Rectal smooth muscle tissue (tissue), 1 donor: ENCODE results near the gene NAT9.
A peak's percentile ranks its signal among the peaks of the same experiment; 100 is the strongest.

Experiments
- H3K27ac ChIP-seq: one replicate; pipeline ENCODE4 v1.7.0; 2013; ENCODE audit warnings: low read depth, low read length, inconsistent platforms
- H3K27me3 ChIP-seq: one replicate; pipeline ENCODE4 v1.7.0; 2013; ENCODE audit warnings: low read length; ENCODE audit not compliant: control insufficient read depth, insufficient read depth
- H3K36me3 ChIP-seq: one replicate; pipeline ENCODE4 v1.7.0; 2013; ENCODE audit warnings: low read length; ENCODE audit not compliant: control insufficient read depth, insufficient read depth
- H3K4me1 ChIP-seq: one replicate; pipeline ENCODE4 v1.7.0; 2013; ENCODE audit warnings: low read length; ENCODE audit not compliant: control insufficient read depth, insufficient read depth
- H3K4me3 ChIP-seq: one replicate; pipeline ENCODE4 v1.7.0; 2013; ENCODE audit warnings: low read length
- H3K9ac ChIP-seq: one replicate; pipeline ENCODE4 v1.7.0; 2013; ENCODE audit warnings: low read length

Gene NAT9, protein sequence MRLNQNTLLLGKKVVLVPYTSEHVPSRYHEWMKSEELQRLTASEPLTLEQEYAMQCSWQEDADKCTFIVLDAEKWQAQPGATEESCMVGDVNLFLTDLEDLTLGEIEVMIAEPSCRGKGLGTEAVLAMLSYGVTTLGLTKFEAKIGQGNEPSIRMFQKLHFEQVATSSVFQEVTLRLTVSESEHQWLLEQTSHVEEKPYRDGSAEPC

DNA sequence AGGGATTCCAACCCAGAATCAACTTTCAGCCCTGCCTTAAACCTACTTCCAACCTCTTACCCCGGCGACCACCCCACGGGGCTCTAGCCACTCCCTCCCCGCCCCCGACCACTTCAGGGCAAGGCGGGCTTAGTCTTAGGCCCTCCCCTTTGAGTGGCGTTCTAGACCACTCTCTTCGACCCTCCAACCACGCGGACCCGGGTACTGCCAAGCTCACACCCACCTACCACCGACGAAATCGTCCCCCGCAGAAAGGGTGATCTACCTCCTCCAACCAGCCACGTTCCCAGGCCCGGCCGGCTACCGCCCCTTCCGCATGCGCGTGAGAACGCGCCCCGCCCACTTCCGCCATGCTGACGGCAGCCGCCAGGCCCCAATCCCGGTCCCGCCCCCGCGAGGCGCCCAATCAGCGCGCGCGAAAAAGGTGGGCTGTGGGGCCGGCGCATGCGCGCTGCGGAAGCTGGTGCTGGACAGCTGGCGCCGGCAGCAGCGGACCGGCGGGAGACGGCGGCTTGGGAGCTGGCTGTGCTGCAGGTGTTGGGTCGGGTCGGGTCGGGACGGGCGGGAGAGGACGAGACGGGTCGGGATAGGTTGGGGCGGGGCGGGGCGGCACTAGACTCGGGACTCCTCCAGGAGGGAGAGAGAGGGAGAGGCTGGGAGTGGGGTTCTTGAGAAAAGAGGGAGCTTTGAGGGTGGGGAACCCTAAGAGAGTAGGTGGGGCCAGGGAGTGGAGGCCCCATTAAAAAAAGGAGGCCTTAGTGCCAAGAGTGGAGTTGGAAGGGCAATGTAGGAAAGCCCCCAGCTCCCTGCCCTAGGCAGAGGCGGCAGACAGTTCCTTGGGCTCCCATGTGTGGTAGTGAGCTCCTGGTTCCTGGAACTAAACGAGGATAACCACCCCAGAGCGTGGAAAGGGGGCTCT is at the start of gene NAT9:
Gene NAT9, minus strand, starts transcription at position 302 of the 919 bp plus-strand sequence. CDS start 647 bp downstream, outside the sequence.
- Histone ChIP-seq H3K27me3 (no peaks in the 10 kb centered on the region), H3K4me1 (peaks cover 10% of the 10 kb centered on the region), H3K27ac (peak within 1 kb of the TSS; percentile 57), H3K4me3 (peak within 1 kb of the TSS; percentile 95), H3K9ac (peak within 1 kb of the TSS; percentile 66), H3K36me3 (peaks cover 24% of the 10 kb centered on the region)

DNA sequence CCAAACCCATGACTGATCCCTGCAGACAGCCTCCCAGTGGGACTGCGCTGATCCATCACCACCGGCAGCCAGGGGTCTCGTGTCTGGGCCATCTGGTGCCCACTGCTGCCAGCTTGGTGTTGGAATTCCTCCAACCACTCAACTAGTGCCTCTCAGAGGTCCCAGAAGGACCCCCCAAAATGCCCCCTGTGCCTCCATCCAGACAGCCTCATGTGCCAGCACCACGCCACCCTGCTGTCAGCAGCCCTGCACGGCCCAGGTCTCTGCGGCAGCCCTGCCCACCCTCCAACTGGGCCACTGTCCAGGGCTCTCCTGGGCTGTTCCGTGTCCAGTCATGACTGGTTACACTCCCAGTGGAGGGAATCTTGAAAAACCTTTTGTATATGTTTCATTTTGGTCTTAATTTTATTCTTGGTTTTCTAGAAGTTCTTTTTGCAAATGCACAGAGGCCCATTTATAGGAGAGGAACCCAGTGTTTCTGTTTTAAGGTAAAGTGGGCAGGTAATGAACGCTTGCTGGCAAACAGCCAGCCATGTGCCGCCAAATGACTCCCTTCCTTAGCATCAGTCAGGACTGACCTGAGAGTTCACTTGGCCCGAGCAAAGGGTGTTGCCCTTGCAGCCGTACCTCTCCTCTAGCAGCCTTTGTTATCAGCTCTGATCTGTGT is 48.9 kb upstream of the NAT9 start:
- no peaks in the 10 kb centered on the region for H3K27me3 ChIP-seq
- no peak overlapping the region for H3K4me3 ChIP-seq
- no peaks in the 10 kb centered on the region for H3K36me3 ChIP-seq
- H3K27ac ChIP-seq = no peak overlapping the region
- H3K4me1 ChIP-seq = peaks cover 3% of the 10 kb centered on the region
- no peak overlapping the region for H3K9ac ChIP-seq

DNA sequence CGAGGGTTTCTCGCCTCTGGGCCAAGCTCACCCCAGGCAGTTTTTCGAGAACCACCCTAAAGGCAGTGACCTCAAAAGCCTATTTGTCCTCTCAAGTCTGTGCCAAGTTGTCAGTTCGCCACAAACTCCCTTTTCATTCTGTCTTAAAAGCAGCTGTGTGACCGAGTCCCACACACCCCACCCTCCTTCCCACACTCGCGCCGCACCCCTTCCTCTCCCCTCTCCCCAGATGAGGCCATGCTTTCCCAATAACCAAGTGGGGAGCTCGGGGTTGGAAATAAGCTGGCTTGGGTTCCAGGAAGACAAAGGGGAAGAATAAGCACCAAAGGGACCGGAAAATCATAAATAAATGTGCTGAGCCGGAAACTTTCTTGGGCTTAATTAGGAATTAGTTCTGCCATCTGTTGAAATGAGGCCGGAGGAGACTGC is 46.8 kb upstream of the NAT9 start:
- Histone ChIP-seq H3K4me3 (no peak overlapping the region), H3K9ac (no peak overlapping the region), H3K27ac (peak overlapping the region; percentile 14), H3K4me1 (peaks cover 3% of the 10 kb centered on the region), H3K27me3 (no peaks in the 10 kb centered on the region), H3K36me3 (no peaks in the 10 kb centered on the region)

DNA sequence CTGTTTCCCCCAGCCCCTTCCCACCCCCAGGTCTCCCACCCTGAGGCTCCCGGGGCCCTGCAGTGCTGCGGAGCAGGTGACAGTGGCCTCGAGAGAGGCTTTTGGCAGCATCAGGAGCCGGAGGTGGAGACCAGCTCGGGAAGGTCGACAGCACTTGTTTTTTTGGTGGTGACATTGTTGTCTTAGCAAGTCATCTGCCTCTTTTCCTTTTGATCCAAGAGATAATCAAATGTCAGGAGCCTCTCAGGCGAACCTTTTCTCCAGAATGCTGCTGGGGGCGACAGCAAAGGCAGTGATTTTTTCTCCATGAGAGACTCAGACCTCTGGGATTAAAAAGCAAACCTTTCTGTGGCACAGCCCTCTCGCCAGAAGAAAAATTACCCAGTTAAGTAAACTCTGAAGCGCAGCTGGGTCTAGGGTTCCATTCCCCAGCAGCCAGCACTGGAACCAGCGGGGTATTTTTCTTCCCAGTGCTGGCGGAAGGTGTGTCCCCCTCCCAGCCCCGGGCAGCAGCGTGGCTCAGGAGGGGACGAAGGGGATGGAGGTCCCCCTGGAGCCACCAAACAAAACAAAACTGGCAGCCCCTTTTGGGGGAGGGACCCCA is 46.3 kb upstream of the NAT9 start:
- Histone ChIP-seq H3K4me3 (no peak overlapping the region), H3K36me3 (no peaks in the 10 kb centered on the region), H3K4me1 (peaks cover 3% of the 10 kb centered on the region), H3K27ac (no peak overlapping the region), H3K9ac (no peak overlapping the region), H3K27me3 (no peaks in the 10 kb centered on the region)

DNA sequence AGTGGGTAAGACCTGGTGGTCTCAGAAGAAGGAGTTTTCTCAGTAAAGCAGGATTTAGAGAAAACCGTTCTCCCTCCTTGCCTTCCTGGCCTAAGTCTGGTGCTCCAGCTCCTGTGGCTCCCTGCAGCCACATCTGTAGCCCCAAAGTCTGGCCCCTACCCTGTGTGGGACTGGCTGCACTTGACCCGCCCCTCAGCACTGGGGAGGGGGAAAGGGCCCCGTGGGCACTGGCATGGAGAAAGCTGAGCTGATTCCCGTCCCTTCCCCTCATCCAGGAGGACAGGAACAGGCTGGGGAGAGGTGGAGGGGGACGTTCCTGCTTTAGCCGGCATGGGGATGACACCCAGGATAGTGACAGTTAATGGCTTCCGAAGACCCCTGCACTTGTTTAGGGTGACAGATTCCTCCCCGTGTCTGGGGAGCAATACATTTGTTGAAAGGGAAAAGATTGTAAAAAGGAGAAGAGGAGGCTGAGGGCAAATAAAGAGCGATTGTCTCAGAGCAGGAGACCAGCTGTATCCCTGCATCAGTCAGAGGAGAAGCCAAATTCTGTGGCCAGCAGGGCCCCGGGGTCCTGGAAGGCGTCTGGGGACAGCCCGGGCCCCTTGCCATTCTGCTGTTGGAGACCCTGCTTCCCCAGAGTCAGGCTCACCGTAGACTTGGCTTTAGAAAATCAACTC is 45.6 kb upstream of the NAT9 start:
- Histone ChIP-seq H3K4me1 (peaks cover 3% of the 10 kb centered on the region), H3K27ac (no peak overlapping the region), H3K36me3 (no peaks in the 10 kb centered on the region), H3K4me3 (no peak overlapping the region), H3K9ac (no peak overlapping the region), H3K27me3 (no peaks in the 10 kb centered on the region)

DNA sequence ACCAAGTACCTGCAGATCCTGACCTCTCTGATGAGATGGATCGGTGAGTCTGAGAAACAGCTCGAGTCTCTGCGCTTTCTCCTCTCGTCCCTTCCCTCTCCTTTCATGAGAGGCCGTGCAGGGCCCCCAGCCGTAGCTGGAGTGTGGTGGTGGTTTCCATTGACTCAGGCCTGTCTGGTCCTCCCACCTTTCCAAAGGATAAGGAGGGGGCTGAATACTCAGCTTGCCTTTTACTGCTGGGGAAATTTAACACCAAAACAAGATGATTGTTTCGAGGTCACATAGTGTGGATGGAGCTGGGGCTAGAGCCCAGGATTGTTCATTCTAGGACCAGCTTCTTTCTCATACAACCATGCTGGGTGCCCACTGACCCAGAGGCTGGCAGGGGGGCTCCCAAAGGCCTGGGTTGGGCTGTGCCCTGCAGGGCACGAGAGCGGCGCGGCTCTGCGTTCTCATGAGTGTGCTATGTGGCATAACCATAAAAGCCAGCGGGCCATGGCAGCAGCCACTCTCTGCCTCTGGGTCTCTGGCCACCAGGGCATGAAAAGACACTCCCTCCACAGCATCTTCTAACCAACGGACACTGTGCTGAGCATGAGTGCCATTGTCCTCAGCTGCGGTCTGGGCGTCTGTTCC is 43.8 kb upstream of the NAT9 start:
- Histone ChIP-seq H3K4me1 (peaks cover 3% of the 10 kb centered on the region), H3K9ac (no peak overlapping the region), H3K4me3 (no peak overlapping the region), H3K27me3 (no peaks in the 10 kb centered on the region), H3K36me3 (no peaks in the 10 kb centered on the region), H3K27ac (no peak overlapping the region)

DNA sequence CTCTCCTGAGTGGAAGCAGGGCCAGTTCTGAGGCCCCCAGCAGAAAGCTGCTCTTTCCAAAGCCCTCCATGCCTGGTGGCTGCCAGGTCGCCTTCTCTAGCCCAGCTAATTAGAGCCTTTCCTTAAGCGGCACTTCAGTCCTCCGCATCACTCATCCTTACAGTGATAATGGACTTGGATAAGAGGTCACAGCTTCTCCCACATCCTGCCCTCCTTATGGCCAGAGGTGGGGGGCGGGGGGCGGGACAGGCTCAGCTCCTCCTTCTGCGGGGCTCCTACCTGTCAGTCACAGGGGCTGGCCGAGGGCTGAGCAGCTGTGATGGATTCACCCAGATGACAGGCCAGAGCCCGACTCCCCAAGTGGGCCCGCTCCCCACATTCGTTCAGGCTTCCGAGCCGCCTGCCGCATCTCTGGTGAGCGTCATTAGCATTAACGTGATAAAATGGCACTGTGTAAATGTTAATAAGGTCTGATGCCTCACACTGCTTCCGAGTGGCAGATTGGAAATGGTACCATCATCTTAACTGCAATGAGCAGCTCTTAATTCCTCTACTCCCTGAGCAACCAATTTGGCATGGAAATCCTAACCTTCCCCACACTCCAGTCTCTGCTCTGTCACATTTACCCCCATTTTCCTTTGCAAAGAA is 42.3 kb upstream of the NAT9 start:
- H3K27me3 ChIP-seq = no peaks in the 10 kb centered on the region
- no peak overlapping the region for H3K9ac ChIP-seq
- no peak overlapping the region for H3K4me3 ChIP-seq
- H3K27ac ChIP-seq = no peak overlapping the region
- H3K4me1 ChIP-seq = peaks cover 2% of the 10 kb centered on the region
- H3K36me3 ChIP-seq = no peaks in the 10 kb centered on the region

DNA sequence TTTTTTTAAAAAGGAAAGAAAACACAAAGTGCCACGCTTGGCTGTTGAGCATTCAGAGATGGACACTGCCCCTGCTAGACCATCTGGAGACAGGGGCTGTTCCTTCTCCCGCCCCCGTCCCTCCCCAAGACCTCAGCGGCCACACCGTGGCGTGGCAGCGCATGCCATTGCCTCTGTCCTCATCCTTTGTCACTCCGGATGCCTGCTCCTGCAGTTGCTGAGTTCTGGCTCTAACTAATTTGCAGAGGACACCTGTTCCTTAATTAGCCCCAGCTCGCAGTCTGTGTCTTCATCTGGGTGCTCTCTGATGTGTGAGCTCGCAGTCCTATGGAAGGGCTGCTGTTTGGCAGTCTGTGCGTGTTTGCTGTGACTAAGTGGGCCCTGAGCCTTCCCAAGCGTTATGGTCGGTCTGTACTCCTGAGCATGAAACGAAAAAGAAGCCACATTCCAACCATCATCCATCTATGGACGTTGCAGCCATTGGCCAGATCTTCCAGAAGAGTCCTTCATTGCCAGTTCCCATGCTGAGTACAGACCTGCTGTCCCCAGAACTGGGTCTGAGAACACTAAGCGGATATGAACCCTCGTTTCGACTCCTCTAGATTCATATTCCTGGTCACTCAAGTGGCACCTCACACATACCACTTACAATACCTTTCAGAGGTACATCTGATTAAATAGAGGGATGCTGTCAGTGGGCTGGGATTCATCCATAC is 40.9 kb upstream of the NAT9 start:
- Histone ChIP-seq H3K4me3 (no peak overlapping the region), H3K27me3 (no peaks in the 10 kb centered on the region), H3K27ac (no peak overlapping the region), H3K4me1 (peaks cover 3% of the 10 kb centered on the region), H3K9ac (no peak overlapping the region), H3K36me3 (no peaks in the 10 kb centered on the region)

DNA sequence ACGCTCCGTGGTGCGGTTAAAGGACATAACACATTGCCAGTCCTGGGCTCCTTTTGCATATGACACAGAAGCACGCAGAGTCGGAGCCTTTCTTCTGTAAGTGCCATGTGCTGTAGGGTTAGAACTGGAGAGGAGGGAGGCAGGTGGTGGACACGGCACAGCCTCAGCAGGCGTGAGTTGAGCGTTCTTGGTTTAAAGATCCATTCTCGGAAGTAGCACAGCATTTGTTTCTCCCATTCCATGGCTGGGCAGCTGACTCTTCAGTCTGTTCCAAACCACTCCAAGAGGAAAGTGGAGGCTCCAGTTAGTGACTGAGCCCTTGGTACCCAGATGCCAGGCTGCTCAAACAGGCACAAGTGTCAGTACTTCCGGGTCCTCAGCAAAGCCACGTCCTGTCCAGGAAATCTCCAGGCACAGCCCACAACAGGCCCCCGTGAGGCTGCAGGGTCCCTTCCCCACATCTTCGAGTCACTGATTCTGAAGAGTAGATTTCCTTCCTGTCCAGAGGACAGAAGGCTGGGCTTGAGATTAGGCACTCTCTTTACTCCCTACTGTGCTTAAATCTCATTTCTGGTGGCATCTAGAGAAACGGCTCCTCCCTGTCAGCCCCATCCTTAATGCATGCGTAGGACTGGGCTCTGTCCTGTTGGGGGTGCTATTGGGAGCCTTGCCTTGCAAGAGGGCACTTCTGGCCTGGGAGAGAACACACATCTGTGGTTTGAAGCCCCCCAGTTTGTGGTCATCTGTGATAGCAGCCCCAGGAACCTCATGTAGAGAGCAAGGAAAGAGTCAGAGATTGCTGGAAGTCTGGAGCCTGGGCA is 39.6 kb upstream of the NAT9 start:
- H3K27ac ChIP-seq = no peak overlapping the region
- no peaks in the 10 kb centered on the region for H3K27me3 ChIP-seq
- no peak overlapping the region for H3K4me3 ChIP-seq
- H3K9ac ChIP-seq = no peak overlapping the region
- H3K4me1 ChIP-seq = peaks cover 3% of the 10 kb centered on the region
- H3K36me3 ChIP-seq = no peaks in the 10 kb centered on the region

DNA sequence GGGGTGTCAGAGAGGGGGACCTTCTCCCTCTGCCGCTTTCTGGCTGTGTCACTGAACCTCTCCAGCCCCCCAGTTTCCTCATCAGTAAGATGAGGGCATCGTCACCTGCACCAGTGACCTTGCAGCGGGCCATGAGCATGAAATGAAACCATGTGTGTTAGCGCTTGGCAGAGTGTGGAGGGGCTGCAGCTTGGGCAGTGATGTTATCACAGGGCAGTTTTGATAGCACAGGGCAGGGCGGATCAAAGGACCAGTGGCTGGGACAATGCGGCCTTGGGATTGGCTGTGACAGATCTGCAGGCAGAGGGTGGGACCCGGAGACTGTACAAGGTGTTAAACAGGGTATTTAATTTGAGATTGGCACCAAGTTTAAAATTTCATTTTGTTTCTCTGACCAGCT is 38.9 kb upstream of the NAT9 start:
- Histone ChIP-seq H3K4me3 (no peak overlapping the region), H3K36me3 (no peaks in the 10 kb centered on the region), H3K27me3 (no peaks in the 10 kb centered on the region), H3K9ac (no peak overlapping the region), H3K27ac (no peak overlapping the region), H3K4me1 (peaks cover 3% of the 10 kb centered on the region)
